OCI-LY3 (cell line): Measurements from ENCODE around the gene ATP8B1.

ENCODE experiments used
- H2AFZ ChIP-seq: fragments of 200-600, 300-600 bp; shearing (Covaris generic); 2 replicates; pipeline ENCODE4 v1.6.0; 2014; ENCODE audit warnings: antibody characterized with exemption, low read depth, low read length
- H3K27ac ChIP-seq: fragments of 200-600, 300-600 bp; sonication (generic); 2 replicates; pipeline ENCODE4 v1.5.1; 2014; ENCODE audit warnings: mild to moderate bottlenecking, low read length, moderate library complexity, mixed read lengths
- H3K27me3 ChIP-seq: fragments of 200-600, 300-600 bp; sonication (generic); 2 replicates; pipeline ENCODE4 v1.6.1; 2014; ENCODE audit warnings: low read depth, low read length, mixed read lengths
- H3K36me3 ChIP-seq: fragments of 200-600, 300-600 bp; sonication (generic); replicated peaks from 2 replicates; pipeline ENCODE3; 2014; ENCODE audit warnings: low read depth, low read length, mixed read lengths
- H3K4me1 ChIP-seq: fragments of 300-600, 200-600 bp; sonication (generic); 2 replicates; pipeline ENCODE4 v1.6.1; 2014; ENCODE audit warnings: low read length, mixed read lengths
- H3K4me2 ChIP-seq: fragments of 200-600, 300-600 bp; sonication (generic); 2 replicates; pipeline ENCODE4 v1.6.1; 2014; ENCODE audit warnings: low read length, mixed read lengths
- H3K4me3 ChIP-seq: fragments of 300-600, 200-600 bp; sonication (generic); 2 replicates; pipeline ENCODE4 v1.5.1; 2014; ENCODE audit warnings: antibody characterized with exemption, mild to moderate bottlenecking, low read length, moderate library complexity
- H3K79me2 ChIP-seq: fragments of 300-600, 200-600 bp; shearing (Covaris generic); 2 replicates; pipeline ENCODE4 v1.6.1; 2014; ENCODE audit warnings: mild to moderate bottlenecking, low read length, mixed read lengths
- H3K9ac ChIP-seq: fragments of 300-600, 200-600 bp; shearing (Covaris generic); 2 replicates; pipeline ENCODE4 v1.6.0; 2014; ENCODE audit warnings: mild to moderate bottlenecking, low read length, moderate library complexity
- H3K9me3 ChIP-seq: fragments of 200-600, 300-600 bp; shearing (Covaris generic); 2 replicates; pipeline ENCODE4 v1.6.1; 2014; ENCODE audit warnings: low read length, mixed read lengths; ENCODE audit not compliant: insufficient read depth
- H4K20me1 ChIP-seq: fragments of 200-600, 300-600 bp; sonication (generic); 2 replicates; pipeline ENCODE4 v1.6.1; 2016; ENCODE audit warnings: low read length, mixed read lengths; ENCODE audit not compliant: insufficient read depth
- CTCF ChIP-seq: fragments of 200-600, 300-600 bp; sonication (generic); IDR thresholded peaks from 2 replicates; pipeline ENCODE4 v1.5.1; 2014; ENCODE audit warnings: antibody characterized with exemption, low read length, low read depth
- EZH2phosphoT487 ChIP-seq: fragments of 200-600 bp; shearing (Covaris generic); IDR thresholded peaks from 2 replicates; pipeline ENCODE4 v1.6.1; 2018; ENCODE audit warnings: antibody characterized with exemption, mixed run types, low read depth

ATP8B1 gene

GRCh38 chr18:57806978-57807285 lies 3.8 kb upstream of the ATP8B1 start:
- H3K36me3 ChIP-seq: no peaks in the 10 kb centered on the region
- TF ChIP-seq EZH2phosphoT487 (no peak), CTCF (no peak)
- H3K9me3 ChIP-seq: peaks cover 6% of the 10 kb centered on the region; the same call in 1 of the 2 replicates
- no peak overlapping the region for H3K4me2 ChIP-seq
- H3K4me3 ChIP-seq: no peak overlapping the region
- no peak overlapping the region for H3K27ac ChIP-seq
- H3K79me2 ChIP-seq: no peaks in the 10 kb centered on the region
- peaks cover 32% of the 10 kb centered on the region for H3K27me3 ChIP-seq
- 0 out of 2 replicates have a peak, but pooled peaks cover 5% of the 10 kb centered on the region for H3K4me1 ChIP-seq
- H3K9ac ChIP-seq: no peak overlapping the region
- no peak overlapping the region for H2AFZ ChIP-seq
- no peaks in the 10 kb centered on the region for H4K20me1 ChIP-seq

DNA sequence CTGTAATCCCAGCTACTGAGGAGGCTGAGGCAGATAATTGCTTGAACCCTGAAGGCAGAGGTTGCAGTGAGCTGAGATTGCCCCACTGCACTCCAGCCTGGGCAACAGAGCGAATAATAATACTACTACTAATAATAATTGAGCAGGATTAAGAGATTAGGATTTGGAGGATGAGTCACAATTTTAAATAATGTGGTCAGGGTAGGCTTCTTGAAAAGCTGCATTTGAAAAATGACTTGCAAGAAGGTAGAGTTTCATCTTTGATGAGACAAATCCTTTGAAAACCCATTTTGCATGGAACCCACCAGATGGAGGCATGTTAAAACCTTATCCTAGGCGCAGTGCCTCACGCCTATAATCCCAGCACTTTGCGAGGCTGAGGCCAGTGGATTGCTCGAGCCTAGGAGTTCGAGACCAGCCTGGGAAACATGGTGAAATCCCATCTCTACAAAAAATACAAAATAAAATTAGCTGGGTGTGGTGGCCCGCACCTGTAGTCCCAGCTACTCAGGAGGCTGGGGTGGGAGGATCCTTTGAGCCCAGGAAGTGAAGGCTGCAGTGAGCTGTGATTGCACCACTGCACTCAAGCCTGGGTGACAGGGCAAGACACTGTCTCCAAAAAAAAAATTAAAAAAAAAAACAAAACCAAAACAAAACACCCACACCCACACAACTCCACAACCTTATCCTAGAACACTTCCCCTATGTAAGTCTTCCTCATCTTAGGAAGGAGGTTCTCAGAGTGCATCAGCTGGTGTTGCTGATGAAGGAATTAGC lies 3.3 kb upstream of the ATP8B1 start:
- H3K27ac ChIP-seq: no peak overlapping the region
- H3K4me3 ChIP-seq: no peak overlapping the region
- no peak overlapping the region for H2AFZ ChIP-seq
- H3K27me3 ChIP-seq: peaks cover 34% of the 10 kb centered on the region
- no peaks in the 10 kb centered on the region for H4K20me1 ChIP-seq
- no peaks in the 10 kb centered on the region for H3K36me3 ChIP-seq
- TF ChIP-seq EZH2phosphoT487 (no peak), CTCF (no peak)
- H3K9ac ChIP-seq: no peak overlapping the region
- H3K4me1 ChIP-seq: 0 out of 2 replicates have a peak, but pooled peaks cover 5% of the 10 kb centered on the region
- no peak overlapping the region for H3K4me2 ChIP-seq
- 0 out of 2 replicates have a peak, but pooled peaks cover under 1% of the 10 kb centered on the region for H3K9me3 ChIP-seq
- no peaks in the 10 kb centered on the region for H3K79me2 ChIP-seq

DNA sequence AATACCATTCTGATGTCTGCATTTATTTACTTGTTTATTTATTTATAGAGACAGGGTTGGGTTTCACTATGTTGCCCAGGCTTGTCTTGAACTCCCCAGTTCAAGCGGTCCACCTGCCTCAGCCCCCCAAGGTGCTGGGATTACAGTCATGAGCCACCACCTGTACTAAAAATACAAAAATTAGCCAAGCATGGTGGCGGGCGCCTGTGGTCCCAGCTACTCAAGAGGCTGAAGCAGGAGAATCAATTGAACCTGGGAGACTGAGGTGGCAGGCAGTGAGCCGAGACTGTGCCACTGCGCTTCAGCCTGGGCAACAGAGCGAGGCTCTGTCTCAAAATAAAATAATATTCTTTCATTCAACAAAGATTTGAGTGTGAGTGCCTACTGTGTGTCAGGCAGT lies 2.0 kb upstream of the ATP8B1 start:
- Histone ChIP-seq H3K79me2 (no peaks in the 10 kb centered on the region), H3K36me3 (no peaks in the 10 kb centered on the region), H4K20me1 (no peaks in the 10 kb centered on the region), H3K9me3 (no peaks in the 10 kb centered on the region), H3K9ac (no peak overlapping the region), H3K27ac (no peak overlapping the region), H2AFZ (no peak overlapping the region), H3K27me3 (peaks cover 40% of the 10 kb centered on the region), H3K4me1 (0 out of 2 replicates have a peak, but pooled peaks cover 5% of the 10 kb centered on the region), H3K4me2 (no peak overlapping the region), H3K4me3 (no peak overlapping the region)
- TF ChIP-seq CTCF: no peak
- no peak for TF ChIP-seq EZH2phosphoT487

GRCh38 chr18:57804557-57804956 lies 1.4 kb upstream of the ATP8B1 start:
- Histone ChIP-seq H4K20me1 (no peaks in the 10 kb centered on the region), H3K27me3 (peaks cover 40% of the 10 kb centered on the region), H2AFZ (no peak overlapping the region), H3K4me2 (no peak overlapping the region), H3K79me2 (no peaks in the 10 kb centered on the region), H3K27ac (no peak overlapping the region), H3K36me3 (no peaks in the 10 kb centered on the region), H3K4me1 (0 out of 2 replicates have a peak, but pooled peaks cover 5% of the 10 kb centered on the region), H3K9ac (no peak overlapping the region), H3K4me3 (no peak overlapping the region), H3K9me3 (no peaks in the 10 kb centered on the region)
- no peak for TF ChIP-seq CTCF
- TF ChIP-seq EZH2phosphoT487: no peak
